Uterus (tissue), 2 donors: ENCODE data around the gene EXOSC9.

Experiments used
- POLR2A ChIP-seq, 2 donors: fragments of 450-650 bp; IDR thresholded peaks; one replicate each; pipeline ENCODE4 v1.6.1; 2016; ENCODE audit warnings: antibody characterized with exemption in 2 of 2, mild to moderate bottlenecking in 1 of 2, moderate library complexity in 1 of 2
- TF ChIP-seq, protein P1 (sequence below), 4 experiments: fragments of 200-600 bp in 2 of 4; fragments of 450-650 bp in 2 of 4; sonication (generic) in 2 of 4; IDR thresholded peaks; one replicate each; pipeline ENCODE4 v1.5.1; 2016 to 2019; ENCODE audit warnings: antibody characterized with exemption in 4 of 4, mild to moderate bottlenecking in 2 of 4, moderate library complexity in 1 of 4

DNA sequence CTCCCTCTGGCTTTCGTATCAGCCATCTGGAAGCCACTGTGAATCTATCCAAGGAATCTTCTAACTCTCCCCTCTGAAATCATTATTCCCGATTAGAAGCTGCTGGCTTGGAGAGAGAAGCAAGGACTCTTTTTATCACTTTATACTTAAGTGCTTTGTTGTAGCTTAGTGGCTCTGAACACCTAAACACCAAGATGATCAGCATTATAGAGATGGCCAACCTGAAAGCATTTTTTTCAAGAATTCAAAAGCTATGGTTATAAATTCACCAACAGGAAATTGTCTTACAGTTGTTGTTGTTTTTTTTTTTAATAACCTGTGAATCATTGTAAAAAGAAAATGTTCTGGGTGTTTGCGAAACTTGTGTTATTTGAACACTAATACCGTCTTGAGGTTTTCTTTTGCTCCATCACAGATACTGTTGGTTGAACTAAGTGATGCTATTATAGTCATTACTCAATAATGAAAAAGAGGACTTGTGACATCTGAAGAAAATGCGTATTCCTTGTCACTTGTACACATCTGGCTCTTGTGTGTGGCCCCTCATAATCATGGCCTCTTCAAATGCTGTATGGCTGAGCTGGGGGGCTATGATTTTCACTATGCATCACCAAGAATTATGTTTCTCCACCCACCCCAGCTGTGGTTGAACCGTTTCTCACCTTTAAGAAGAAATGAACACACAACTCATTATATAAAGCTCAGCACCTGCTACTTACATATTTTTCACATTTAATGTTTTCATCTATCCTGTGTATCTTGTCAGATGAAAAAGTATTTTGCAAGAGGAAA lies 24.3 kb upstream of the EXOSC9 start:
- TF ChIP-seq POLR2A (IDR thresholded peaks at IDR 0.05): no peak
- TF ChIP-seq, protein P1, sequence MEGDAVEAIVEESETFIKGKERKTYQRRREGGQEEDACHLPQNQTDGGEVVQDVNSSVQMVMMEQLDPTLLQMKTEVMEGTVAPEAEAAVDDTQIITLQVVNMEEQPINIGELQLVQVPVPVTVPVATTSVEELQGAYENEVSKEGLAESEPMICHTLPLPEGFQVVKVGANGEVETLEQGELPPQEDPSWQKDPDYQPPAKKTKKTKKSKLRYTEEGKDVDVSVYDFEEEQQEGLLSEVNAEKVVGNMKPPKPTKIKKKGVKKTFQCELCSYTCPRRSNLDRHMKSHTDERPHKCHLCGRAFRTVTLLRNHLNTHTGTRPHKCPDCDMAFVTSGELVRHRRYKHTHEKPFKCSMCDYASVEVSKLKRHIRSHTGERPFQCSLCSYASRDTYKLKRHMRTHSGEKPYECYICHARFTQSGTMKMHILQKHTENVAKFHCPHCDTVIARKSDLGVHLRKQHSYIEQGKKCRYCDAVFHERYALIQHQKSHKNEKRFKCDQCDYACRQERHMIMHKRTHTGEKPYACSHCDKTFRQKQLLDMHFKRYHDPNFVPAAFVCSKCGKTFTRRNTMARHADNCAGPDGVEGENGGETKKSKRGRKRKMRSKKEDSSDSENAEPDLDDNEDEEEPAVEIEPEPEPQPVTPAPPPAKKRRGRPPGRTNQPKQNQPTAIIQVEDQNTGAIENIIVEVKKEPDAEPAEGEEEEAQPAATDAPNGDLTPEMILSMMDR (IDR thresholded peaks at IDR 0.05): no peak
